AG10803 (cell line): ENCODE results near the gene MEGF6.

ENCODE experiments used
- DNase-seq: peaks from one replicate; pipeline ENCODE4 v3.0.0; 2010; ENCODE audit warnings: low read depth
- H3K4me3 ChIP-seq: 2 replicates; pipeline ENCODE4 v1.5.1; 2011; ENCODE audit warnings: mild to moderate bottlenecking, low read length, control low read depth
- CTCF ChIP-seq: conservative IDR thresholded peaks from 2 replicates; pipeline ENCODE4 v1.5.1; 2011; ENCODE audit warnings: mild to moderate bottlenecking, low read length, control low read depth, inconsistent platforms

MEGF6 gene

GRCh38 chr1:3469849-3470649 is 141.3 kb downstream of the MEGF6 start:
- H3K4me3 ChIP-seq: no peak overlapping the region
- DNase-seq: no peak

GRCh38 chr1:3469104-3469848 is 142.0 kb downstream of the MEGF6 start:
- TF ChIP-seq CTCF: no peak
- H3K4me3 ChIP-seq: no peak overlapping the region
- DNase-seq: no peak

More at GRCh38 chr1:3469849-3470649, 141.3 kb downstream of the MEGF6 start:
- TF ChIP-seq CTCF: no peak

GRCh38 chr1:3468236-3469103 is 142.8 kb downstream of the MEGF6 start:
- no peak overlapping the region for H3K4me3 ChIP-seq
- TF ChIP-seq CTCF: no peak
- no peak for DNase-seq

GRCh38 chr1:3467096-3468036 is 143.9 kb downstream of the MEGF6 start:
- no peak overlapping the region for H3K4me3 ChIP-seq
- no peak for TF ChIP-seq CTCF
- no peak for DNase-seq

- TF ChIP-seq CTCF: no peak
- H3K4me3 ChIP-seq: no peak overlapping the region
- no peak for DNase-seq
Observed at GRCh38 chr1:3466366-3467075, 144.8 kb downstream of the MEGF6 start.

GRCh38 chr1:3465935-3466321 is 145.4 kb downstream of the MEGF6 start:
- no peak for TF ChIP-seq CTCF
- no peak for DNase-seq
- H3K4me3 ChIP-seq: no peak overlapping the region
